Activated T-helper 1 cell treated with Interleukin-2 at 50 U/mL for 16 hours (primary cell): Measurements from ENCODE around the gene RPS6KA2.

Experiments
- DNase-seq: peaks from one replicate; pipeline ENCODE4 v3.0.0-alpha.2; 2020; ENCODE audit warnings: low read depth

The RPS6KA2 gene

DNA sequence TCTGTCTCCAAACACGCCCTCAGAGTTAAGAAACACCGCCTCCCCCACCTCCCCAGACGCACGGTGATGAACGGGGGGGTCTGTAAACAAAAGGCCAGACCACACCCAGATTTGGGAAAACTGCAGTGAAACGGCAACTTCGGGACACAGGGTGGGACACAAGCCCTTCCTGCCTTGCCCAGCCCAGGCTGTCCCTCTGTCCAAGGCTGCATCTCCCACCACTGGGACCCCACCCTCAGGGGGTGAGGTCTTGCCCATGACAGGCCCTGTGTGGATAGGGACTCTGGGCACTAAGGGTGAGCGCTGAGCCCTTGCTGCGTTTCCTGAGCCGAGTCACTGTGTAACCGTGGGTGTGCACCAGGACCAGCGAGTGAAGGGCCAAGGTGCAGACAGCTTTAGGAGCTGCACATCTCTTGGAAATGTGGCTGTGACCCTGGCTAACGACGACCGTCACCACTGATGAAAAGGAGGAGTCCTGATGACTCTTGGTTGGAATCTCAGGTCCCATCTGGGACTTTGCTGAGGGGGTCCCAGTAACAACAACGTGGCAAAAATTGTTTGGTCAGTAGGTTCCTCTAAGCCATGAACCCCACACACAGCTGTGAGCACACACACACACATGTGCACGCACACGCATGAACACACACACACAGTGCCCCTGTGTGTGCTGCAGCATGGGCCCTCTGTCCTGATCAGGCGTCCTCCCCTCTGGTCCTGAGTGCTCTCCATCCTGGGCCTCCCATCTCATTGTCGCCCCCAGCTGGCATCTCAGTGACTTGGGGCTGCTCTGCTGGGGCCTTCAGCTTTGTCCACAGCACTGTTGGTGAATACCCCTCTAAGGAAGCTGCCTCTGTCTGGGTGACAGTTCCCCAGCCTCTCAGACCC is 141.2 kb downstream of the RPS6KA2 start:
- no peak for DNase-seq

DNA sequence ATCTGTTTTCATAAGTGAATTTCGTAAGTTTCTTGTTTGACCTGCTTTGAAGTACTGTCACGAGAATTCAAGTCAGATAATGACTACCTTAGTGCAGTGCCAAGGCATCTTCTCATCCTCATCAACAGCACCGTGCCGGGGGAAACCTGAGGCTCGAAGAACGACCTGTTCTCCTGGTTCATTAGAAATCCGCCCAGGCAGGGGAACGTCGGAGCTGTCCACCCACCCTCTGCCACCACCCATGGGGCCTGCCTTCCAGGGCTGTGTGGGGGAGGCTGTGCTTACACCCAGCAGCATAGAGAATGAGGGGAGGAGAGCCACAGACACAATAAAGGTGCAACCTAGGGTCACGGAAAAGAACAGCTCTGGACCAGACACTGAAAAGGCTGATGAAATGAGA is 142.2 kb downstream of the RPS6KA2 start:
- DNase-seq: no peak

- no peak for DNase-seq
Measured at GRCh38 chr6:166483573-166484250, 143.3 kb downstream of the RPS6KA2 start.

DNA sequence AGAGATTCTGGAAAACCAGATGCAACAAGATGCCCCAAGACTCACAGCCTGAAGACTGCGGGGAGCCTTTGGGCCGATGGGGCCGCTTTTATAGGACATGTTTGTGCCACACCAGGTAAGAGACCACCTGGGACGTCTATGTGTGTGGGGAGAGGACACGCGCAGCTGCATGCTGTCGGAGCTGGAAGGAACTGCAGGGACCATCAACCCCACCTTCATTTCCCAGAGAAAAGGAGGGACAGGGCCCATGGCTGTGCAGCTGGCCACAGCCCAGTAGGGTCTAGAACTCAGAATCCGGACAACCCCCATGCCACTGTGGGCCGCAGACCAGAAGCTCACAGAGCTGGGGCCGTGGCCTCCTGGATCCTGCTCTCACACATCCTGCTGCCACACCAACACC is 144.0 kb downstream of the RPS6KA2 start:
- DNase-seq: no peak

GRCh38 chr6:166478782-166479592 is 148.1 kb downstream of the RPS6KA2 start:
- no peak for DNase-seq

GRCh38 chr6:166477647-166478365 is 149.2 kb downstream of the RPS6KA2 start:
- no peak for DNase-seq

DNA sequence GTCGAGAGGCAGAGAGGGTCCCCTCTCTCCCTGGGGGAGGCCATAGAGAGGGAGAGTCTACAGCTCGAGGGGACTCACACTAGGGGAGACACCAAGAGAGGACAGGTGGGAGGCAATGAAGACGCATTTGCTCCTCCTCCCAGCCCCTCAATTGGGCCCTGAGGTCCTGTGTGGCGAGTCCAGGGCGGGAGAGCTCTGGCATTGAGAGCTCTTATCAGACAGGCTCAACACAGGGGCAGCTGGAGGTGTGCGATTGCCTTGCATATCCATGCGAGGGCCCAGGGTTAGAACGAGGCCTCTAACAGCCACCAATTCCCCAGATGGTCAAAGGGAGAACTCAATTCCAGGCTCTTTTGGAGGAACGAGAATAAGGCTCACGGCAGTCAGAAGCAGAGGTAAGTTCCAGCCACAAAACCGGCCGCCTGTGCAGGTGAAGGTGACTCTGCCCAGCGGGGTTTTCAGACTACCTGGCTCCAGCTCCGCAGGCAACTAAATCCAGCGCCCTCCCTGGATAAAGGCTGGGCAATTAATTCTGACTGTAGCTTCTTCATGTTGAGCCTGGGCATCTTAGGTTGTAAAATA is 150.3 kb downstream of the RPS6KA2 start:
- no peak for DNase-seq

DNA sequence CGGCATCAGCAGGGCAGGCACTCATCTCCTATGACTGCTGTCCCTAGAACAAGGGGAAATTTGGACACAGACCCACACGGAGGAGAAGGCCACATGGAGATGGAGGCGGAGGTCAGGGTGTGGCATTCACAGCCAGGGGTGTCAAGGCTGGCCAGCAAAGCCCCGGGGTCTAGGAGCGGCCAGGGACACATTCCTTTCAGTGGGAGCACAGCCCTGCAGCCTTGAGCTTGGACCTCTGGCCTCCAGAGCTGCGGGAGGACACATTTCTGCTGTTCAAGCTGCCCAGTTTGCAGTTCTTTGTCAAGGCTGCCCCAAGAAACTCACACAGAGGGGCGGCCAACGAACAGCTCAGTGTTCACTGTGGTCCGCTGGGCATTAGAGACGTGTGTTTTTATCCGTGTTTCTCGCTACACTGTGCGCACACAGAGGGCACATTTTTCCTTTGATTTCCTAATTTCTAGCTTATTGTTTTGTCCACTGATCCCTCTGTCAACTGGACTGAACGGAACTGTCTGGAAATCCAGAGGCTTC is 150.9 kb downstream of the RPS6KA2 start:
- DNase-seq: no peak

DNA sequence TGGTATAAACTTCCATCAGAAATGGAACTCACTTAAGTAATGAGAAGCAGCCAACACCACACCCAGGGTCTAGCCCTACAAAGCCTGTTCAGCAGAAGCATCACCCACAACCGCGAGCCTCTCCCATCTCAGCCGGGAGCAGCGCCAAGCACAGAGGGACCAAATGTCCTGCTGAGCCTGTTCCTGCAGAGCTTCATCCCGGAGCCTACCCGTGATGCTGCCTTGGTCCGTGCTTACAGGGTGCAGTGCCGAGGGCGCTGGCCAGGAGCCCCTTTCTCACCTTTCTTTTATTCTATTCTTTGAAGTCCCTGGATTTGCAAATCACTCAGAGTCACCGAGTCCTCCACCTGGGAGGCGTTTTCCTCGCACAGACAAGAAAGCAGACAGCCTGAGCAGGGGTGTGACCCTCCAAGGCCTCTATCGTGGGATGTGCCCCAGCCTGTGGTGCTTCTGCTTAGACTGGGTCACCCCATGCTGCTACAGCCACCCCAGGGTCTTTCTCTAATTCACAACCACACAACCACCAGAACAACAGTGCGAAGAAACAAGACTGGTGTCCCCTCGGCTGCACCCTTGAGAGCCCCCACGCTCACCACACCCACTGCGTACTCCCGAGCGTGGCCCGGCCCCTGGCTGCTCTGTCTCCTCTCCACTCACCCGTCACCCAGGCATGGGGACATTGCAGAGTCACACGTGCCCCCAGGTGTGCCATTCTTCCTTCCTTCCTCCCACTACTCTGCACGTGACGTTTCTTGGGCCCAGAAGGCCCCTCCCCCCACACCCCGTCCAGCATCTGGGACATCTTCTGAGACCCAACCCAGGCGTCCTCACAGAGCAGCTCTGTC is 152.1 kb downstream of the RPS6KA2 start:
- no peak for DNase-seq

GRCh38 chr6:166473886-166474571 is 153.0 kb downstream of the RPS6KA2 start:
- no peak for DNase-seq

GRCh38 chr6:166472636-166473035 is 154.4 kb downstream of the RPS6KA2 start:
- DNase-seq: no peak

DNA sequence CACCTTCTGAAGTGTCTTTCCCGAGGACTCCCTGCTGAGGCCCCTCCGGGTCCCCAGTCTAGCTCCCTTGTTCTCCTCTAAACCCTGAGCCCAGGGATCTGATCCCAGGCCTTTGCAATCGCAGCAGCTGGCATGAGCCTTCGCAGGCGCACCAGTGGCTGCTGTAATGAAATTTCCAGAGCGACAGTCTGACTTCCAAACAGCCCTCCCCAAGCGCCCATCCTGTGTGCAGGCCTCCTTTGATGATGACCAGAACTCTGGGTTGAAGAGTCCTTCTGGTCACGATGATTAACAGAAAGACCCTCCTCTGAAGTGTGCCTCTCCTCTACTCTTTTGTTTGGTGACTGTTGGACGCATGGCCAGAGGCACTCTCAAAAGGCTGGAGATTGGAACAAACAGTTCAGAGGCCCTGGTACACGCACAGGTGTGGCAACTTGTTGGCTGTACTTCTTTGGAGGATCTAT is 155.2 kb downstream of the RPS6KA2 start:
- no peak for DNase-seq

- no peak for DNase-seq
Measured at GRCh38 chr6:166470863-166471410, 156.1 kb downstream of the RPS6KA2 start.

DNA sequence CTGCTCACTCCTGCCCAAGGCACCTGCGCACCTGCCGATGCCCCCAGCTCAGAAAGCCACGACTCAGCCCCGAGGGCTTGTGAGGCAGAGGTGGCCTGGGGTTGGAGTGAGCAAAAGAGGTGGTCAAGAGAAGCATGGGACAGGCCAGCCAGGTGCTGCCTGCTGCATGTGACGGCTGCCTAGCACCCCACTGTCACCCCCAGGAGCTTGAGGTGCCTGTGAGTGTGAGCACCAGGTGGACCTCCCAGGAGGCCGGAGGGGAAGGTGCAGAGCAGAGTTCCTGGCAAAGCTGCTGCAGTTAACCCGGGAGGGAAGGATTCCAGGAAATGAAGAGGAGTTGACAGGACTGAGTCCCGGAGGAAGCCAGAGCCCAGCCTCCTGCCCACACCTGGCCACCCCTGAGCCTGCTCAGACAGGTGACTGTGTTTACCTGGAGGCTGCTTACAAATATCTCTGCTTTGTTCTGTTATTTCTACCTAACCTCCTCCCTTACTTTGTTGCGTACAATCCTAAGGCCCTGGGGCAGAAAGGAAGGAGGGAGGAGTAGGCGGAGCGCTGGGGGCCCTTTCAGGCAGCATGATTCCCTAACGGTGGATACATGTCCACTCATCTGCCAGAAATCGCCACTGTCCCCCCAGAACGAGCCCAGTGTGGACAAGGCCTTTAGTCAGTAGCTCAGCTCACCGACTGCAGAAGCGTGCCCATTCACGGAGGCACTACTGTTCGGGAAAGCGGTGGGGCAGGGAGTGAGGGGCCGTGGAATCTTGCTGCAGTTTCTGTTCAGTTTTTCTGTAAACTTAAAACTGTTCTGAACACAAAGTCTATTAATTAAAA is 156.8 kb downstream of the RPS6KA2 start:
- DNase-seq: no peak

DNA sequence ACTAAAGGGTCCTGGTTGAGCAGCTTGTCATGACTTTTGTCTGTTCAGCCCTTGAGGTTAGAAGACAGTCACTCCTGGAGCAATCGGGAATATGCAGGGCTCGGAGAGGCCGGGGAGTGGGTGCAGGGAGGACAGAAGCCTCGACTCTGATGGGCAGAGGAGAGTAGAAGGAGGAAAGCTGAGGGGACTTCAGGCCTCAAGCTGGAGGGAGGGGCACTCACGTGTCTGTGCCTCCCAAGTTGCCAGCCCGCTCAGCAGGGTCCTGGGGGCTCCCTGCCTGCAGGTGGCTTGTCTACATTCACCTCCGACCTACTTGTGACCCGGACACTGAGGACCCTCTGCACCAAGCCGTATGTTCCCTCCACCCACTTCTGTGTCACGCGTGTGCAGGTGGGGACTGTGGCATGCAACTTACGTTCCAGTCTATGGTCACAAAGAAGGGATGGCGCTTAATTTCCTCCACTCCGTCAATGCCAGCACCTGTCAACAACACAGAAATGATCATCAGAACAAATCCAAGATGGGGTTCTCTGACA is 157.6 kb downstream of the RPS6KA2 start:
- no peak for DNase-seq

DNA sequence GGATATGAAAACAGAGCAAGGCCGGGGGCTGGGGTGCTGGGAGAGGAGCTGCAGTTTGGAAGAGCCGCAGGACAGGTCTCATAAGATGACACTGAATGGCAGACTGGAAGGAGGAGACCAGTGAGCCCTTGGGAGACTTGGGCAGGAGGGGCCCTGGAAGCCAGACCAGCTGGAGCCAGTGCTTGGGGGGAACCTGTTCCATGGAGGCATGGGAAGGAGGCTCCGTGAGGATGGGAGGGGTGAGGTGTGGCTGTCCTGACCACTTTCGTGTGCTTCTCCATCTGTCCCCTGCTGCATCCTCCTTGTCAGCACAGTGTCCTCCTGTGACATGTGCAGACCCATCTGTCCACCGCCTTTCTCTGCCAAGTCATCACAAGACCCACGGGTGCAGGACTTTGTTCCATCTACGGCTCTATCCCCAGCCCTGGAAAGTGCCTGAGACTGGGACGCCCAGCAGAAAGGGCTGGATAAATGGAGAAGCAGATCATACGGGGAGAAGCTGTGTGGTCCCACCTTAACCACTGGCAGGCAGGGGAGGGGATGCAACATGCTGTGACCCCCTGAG is 159.5 kb downstream of the RPS6KA2 start:
- DNase-seq: no peak

DNA sequence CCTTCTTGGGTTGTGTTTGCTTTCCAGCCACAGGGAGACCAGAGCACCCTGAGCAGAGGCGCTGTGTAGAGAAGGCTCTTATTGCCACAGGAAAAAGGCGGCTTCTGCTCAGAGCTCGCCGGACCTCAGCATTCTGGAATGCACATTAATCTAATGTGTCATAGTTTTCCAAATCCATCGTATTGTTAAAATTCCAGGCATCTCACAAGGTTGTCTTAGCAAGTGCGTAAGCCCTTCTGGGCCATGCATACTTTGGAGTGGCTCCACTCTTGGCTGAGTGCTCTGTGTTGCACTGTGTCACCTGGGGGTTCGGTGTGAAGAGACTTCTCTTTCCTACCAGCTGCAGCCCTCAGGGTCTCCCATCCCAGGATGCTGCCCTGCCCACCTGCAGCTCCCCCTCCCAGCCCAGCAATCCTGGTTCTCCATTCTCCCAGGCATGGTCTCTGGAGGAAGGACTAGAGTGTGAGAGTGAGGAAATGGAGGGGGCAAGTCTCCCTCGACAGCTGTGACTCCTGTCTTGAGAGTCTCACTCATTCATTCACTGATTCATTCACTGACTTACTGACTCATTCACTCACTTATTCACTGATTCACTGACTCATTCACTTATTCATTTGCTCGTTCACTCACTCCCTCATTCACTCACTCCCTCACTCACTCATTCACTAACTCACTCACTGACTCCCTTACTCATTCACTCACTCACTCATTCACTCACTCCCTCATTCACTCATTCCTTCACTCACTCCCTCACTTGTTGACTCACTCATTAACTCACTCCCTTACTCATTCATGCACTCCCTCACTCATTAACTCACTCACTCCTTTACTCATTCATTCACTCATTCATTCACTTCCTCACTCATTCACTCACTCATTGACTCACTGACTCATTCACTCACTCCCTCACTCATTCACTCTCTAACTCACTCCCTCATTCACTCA is 160.6 kb downstream of the RPS6KA2 start:
- DNase-seq: no peak
